Lower leg skin (tissue), 4 donors: ENCODE results near the gene RAB3C. TPM values are rescaled to one million over a fixed set of nuclear protein-coding genes. Genes with fewer than 3 reads are reported as not detected.

Source experiments
- DNase-seq, 2 donors: peaks; one replicate each; pipeline ENCODE4 v3.0.0-alpha.2; 2019; ENCODE audit warnings: low spot score in 2 of 2
- H3K4me3 ChIP-seq: fragments of 200-600 bp; sonication (generic); 2 replicates; pipeline ENCODE4 v1.5.1; 2017; ENCODE audit warnings: mild to moderate bottlenecking, low read depth; ENCODE audit not compliant: poor library complexity, severe bottlenecking
- POLR2A ChIP-seq, 2 donors: fragments of 450-650 bp; IDR thresholded peaks; one replicate each; pipeline ENCODE4 v1.6.1; 2016 to 2017; ENCODE audit warnings: antibody characterized with exemption in 2 of 2, mild to moderate bottlenecking in 1 of 2, moderate library complexity in 1 of 2
- WGBS, 2 donors: methylation state at CpG; one replicate each; pipeline ENCODE4 v1.1.5; 2018; 5-methylcytosine and 5-hydroxymethylcytosine counted together
- intact Hi-C: fragments of 100-400 bp; cut with DNase I; formaldehyde crosslinking; loops from one replicate; pipeline ENCODE4 v1.15.0; 2023; ENCODE audit warnings: low total_unique reads
- total RNA-seq, 4 donors: library from RNA; depleted of rRNA; stranded (reverse); fragments of >200 nt; gene quantifications; one replicate each; pipeline ENCODE4 v1.1.0, GENCODE V29; 2016
- TF ChIP-seq, protein P1 (sequence below), 3 donors: fragments of 450-650 bp; IDR thresholded peaks; one replicate each; pipeline ENCODE4 v1.5.1; 2016; ENCODE audit warnings: antibody characterized with exemption in 3 of 3, mild to moderate bottlenecking in 3 of 3, moderate library complexity in 2 of 3

RAB3C gene
- total RNA-seq, 4 donors from 2014 or later: 0.04 to 1.2 (median 0.14) TPM

DNA sequence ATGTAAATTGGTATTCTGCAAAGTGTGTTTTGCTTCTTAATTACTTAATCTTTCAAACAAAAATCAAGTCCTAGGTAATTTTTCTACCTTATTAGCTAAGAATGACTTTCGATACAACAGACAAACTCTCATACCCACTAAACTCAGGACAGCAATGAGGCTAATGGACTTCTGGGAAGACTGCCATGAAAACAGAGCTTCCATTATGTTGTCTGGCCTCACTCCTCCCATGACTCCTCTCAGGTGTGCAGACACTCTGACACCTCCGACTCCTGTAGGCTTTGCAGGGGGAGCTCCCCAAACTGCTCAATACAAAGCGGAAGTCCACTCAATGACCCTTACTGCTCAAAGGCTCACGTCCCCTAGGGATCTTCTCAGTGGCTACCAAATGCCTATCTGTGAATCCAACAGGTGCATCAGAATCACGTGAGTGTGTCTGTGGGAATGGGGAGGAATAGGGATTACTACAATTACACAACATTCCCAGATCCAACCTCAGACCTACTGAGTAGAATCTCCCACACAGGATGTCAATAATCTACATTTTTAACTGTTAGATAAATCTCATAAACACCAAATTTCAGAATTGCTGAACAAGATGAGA lies 289.9 kb downstream of the RAB3C start:
- TF ChIP-seq, protein P1, sequence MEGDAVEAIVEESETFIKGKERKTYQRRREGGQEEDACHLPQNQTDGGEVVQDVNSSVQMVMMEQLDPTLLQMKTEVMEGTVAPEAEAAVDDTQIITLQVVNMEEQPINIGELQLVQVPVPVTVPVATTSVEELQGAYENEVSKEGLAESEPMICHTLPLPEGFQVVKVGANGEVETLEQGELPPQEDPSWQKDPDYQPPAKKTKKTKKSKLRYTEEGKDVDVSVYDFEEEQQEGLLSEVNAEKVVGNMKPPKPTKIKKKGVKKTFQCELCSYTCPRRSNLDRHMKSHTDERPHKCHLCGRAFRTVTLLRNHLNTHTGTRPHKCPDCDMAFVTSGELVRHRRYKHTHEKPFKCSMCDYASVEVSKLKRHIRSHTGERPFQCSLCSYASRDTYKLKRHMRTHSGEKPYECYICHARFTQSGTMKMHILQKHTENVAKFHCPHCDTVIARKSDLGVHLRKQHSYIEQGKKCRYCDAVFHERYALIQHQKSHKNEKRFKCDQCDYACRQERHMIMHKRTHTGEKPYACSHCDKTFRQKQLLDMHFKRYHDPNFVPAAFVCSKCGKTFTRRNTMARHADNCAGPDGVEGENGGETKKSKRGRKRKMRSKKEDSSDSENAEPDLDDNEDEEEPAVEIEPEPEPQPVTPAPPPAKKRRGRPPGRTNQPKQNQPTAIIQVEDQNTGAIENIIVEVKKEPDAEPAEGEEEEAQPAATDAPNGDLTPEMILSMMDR (IDR thresholded peaks at IDR 0.05): no peak
- no peak for TF ChIP-seq POLR2A (IDR thresholded peaks at IDR 0.05)
- 87 to 90% methylated on average over 5 of the region's 5 CpGs for WGBS, 2 donors
- DNase-seq: no peak

DNA sequence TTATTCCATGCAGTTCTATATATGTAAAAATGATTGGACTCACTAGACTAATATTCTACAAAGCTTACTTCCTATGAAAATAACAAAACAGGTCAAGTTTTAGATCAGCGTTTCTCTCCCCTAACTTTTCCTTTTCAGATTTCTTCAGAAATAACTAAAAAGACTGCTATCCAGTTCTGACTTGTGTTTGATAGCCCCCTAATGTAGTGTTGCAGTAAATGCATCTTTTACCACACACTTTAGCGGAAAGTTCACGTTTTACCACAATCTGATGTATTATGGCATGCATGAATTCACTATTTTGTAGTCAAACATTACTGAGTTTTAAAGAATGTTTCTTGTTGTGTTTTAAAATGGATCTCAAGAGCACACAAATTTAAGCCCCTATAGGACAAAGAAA lies 292.7 kb downstream of the RAB3C start:
- H3K4me3 ChIP-seq: no peak overlapping the region
- TF ChIP-seq, protein P1 (IDR thresholded peaks at IDR 0.05): no peak
- no peak for TF ChIP-seq POLR2A (IDR thresholded peaks at IDR 0.05)
- intact Hi-C loops: no loop called here
- 64 to 74% methylated on average over 3 of the region's 3 CpGs for WGBS, 2 donors
- DNase-seq: no peak

More for the DNA sequence above, 289.9 kb downstream of the RAB3C start:
- H3K4me3 ChIP-seq: no peak overlapping the region
- intact Hi-C loops: no loop called here

DNA sequence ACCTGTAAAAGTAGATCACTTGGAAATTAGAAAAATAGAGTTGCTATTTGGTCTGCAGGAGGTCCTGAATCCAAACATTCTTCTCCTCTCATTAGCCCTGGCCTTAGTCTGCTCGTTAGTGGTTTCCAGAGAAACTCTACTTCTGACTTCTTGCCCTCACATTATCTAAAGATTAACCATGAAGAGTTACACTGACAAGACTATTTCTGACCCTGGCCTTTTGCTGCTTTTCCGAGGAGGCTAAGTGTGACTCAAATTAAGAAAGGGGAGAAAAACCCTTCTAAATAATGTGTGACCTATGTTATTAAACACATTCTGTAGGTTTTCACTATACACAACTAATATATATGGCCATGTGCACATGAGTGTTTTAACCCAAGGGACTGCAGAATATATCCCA lies 302.4 kb downstream of the RAB3C start:
- no peak for DNase-seq
- WGBS, 2 donors: 77 to 85% methylated on average over 2 of the region's 2 CpGs
- intact Hi-C loops: loop anchor here (10.0 kb wide), 2 partner anchors 300 to 490 kb away; no protein-coding TSS in a partner anchor
- no peak for TF ChIP-seq POLR2A (IDR thresholded peaks at IDR 0.05)
- TF ChIP-seq, protein P1 (IDR thresholded peaks at IDR 0.05): no peak
- no peak overlapping the region for H3K4me3 ChIP-seq

DNA sequence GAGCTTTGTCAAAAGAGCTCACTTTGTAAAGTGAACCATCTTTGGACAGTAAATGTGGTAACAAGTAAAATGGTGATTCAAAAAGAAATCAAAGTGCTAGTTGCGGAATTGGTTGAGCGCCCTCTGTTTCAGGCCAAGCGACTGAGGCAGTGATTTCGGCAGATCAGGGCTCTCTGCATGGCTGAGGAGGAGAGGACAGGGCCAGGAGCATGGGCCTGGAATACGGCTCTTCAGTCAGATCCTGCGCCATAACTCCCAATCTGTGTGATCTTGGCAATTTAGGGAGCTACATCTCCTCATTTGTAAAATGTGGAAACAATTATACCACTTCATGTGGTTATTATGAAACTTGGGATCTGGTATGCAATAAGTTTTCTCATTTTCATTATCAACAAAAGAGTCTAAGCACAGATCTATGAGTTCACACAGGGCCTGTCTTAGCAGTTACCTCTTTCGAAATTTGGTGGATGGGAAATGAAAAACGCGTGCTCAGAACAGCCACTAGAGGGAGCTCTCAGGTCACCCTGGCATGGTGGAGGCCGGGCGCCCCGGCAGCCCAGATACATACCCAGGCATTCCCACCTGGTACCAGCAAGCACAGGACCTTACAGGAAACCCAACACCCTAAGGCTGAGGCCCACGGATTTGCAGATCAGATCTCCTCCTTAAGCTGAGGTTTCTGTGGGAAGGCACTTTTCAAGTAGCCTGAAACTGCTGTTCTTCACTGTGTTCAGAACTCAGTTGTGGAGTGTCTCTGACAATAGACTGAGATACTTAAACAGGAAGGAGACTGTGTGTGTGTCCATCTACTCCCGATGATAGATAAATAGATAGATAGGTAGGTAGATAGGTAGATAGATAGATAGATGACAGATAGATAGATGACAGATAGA lies 303.7 kb downstream of the RAB3C start:
- no peak overlapping the region for H3K4me3 ChIP-seq
- DNase-seq: peak in 1 of 2 donors; percentile 87
- intact Hi-C loops: loop anchor here (10.0 kb wide), 2 partner anchors 298 to 488 kb away; no protein-coding TSS in a partner anchor
- WGBS, 2 donors: 37 to 39% methylated on average over 14 of the region's 14 CpGs
- no peak for TF ChIP-seq POLR2A (IDR thresholded peaks at IDR 0.05)
- TF ChIP-seq, protein P1 (IDR thresholded peaks at IDR 0.05): no peak

DNA sequence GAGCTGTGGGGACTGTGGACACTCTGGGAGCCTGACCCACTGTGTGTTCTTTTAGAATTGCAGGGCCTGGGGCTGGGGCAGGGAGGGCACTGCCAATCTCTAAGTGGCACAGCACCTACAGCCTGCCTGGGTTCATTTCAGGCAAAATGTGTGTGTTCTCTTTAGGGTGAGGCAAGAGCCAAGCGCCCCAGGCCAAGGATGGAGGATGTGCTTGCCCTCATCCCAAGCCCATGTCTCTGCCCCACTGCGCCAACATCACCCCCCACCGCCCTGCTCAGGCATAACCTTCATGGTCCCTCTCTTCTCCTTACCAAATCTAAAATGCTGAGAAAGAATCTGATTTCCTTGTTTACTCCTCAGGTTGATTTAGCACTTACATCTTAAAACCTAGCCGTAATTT lies 304.4 kb downstream of the RAB3C start:
- H3K4me3 ChIP-seq: no peak overlapping the region
- DNase-seq: no peak
- no peak for TF ChIP-seq POLR2A (IDR thresholded peaks at IDR 0.05)
- TF ChIP-seq, protein P1 (IDR thresholded peaks at IDR 0.05): no peak
- intact Hi-C loops: loop anchor here (10.0 kb wide), 2 partner anchors 297 to 487 kb away; no protein-coding TSS in a partner anchor
- 89% methylated on average over 4 of the region's 4 CpGs for WGBS, 2 donors
